ENCODE results near the gene CFAP73.
"Not testable (repeated sequence)": the region's sequence is repeated elsewhere in the genome, so short reads cannot be mapped to it uniquely, and the experiment has no call there.

CFAP73 gene

GRCh38 chr12:113138826-113139225 lies 10.7 kb upstream of the CFAP73 start:
- H3K4me3 ChIP-seq (ENCODE audit: low read depth, low read length) = no peak overlapping the region
- POLR2A ChIA-PET = no interaction called here
- DNase-seq (ENCODE audit: low read depth, low spot score) = no peak
- CTCF ChIA-PET = no interaction called here
- no peak for TF ChIP-seq CTCF (IDR thresholded peaks at IDR 0.05; ENCODE audit: insufficient read depth, low read length, missing control alignments)

GRCh38 chr12:113140706-113141105 lies 8.8 kb upstream of the CFAP73 start:
- CTCF ChIA-PET = no interaction called here

GRCh38 chr12:113141716-113142115 lies 7.8 kb upstream of the CFAP73 start:
- CTCF ChIA-PET; DNase-seq (ENCODE audit: low read depth, low spot score); H3K4me3 ChIP-seq (ENCODE audit: low read depth, low read length); POLR2A ChIA-PET: not testable (repeated sequence)

More at GRCh38 chr12:113140706-113141105, 8.8 kb upstream of the CFAP73 start:
- H3K4me3 ChIP-seq (ENCODE audit: low read depth, low read length) = no peak overlapping the region
- POLR2A ChIA-PET = no interaction called here
- DNase-seq (ENCODE audit: low read depth, low spot score) = no peak
- TF ChIP-seq CTCF (IDR thresholded peaks at IDR 0.05; ENCODE audit: insufficient read depth, low read length, missing control alignments) = no peak

- H3K4me3 ChIP-seq (ENCODE audit: low read depth, low read length) = no peak overlapping the region
- TF ChIP-seq CTCF (IDR thresholded peaks at IDR 0.05; ENCODE audit: insufficient read depth, low read length, missing control alignments) = no peak
- no peak for DNase-seq (ENCODE audit: low read depth, low spot score)
- ChIA-PET CTCF (no interaction called here), POLR2A (no interaction called here)
Observed at GRCh38 chr12:113142173-113142885, 7.2 kb upstream of the CFAP73 start.

- ChIA-PET CTCF (no interaction called here), POLR2A (interaction anchor here (0.5 kb wide), 1 partner anchor 80 kb away, joined by 3 read pairs; no protein-coding TSS in a partner anchor)
- DNase-seq (ENCODE audit: low read depth, low spot score) = no peak
- TF ChIP-seq CTCF (IDR thresholded peaks at IDR 0.05; ENCODE audit: insufficient read depth, low read length, missing control alignments) = no peak
- no peak overlapping the region for H3K4me3 ChIP-seq (ENCODE audit: low read depth, low read length)
Observed at GRCh38 chr12:113142886-113143332, 6.6 kb upstream of the CFAP73 start.

GRCh38 chr12:113143959-113144358 lies 5.6 kb upstream of the CFAP73 start:
- POLR2A ChIA-PET = no interaction called here
- TF ChIP-seq CTCF (IDR thresholded peaks at IDR 0.05; ENCODE audit: insufficient read depth, low read length, missing control alignments) = no peak
- no peak overlapping the region for H3K4me3 ChIP-seq (ENCODE audit: low read depth, low read length)
- no peak for DNase-seq (ENCODE audit: low read depth, low spot score)
- CTCF ChIA-PET = interaction anchor here (1.3 kb wide), 1 partner anchor 95 kb away, joined by 4 read pairs; no protein-coding TSS in a partner anchor

GRCh38 chr12:113144806-113145205 lies 4.7 kb upstream of the CFAP73 start:
- TF ChIP-seq CTCF (IDR thresholded peaks at IDR 0.05; ENCODE audit: insufficient read depth, low read length, missing control alignments) = no peak
- CTCF ChIA-PET = interaction anchor here (0.7 to 1.3 kb wide), 3 partner anchors 9 to 152 kb away, joined by 3 to 4 read pairs (median 4); no protein-coding TSS in a partner anchor
- no peak for DNase-seq (ENCODE audit: low read depth, low spot score)
- POLR2A ChIA-PET = no interaction called here
- no peak overlapping the region for H3K4me3 ChIP-seq (ENCODE audit: low read depth, low read length)

All from AG04449 (cell line).